NT2/D1 (cell line): Measurements from ENCODE around the gene CORIN.

Experiments
- SUZ12 ChIP-seq: IDR thresholded peaks from 2 replicates; pipeline ENCODE4 v1.6.1; 2011; ENCODE audit not compliant: insufficient read length, insufficient read depth; ENCODE audit errors: extremely low read depth
- YY1 ChIP-seq: IDR thresholded peaks from 2 replicates; pipeline ENCODE4 v1.6.1; 2011; ENCODE audit not compliant: insufficient read length, insufficient read depth
- ZNF274 ChIP-seq: IDR thresholded peaks from 2 replicates; pipeline ENCODE4 v1.6.1; 2011; ENCODE audit warnings: mild to moderate bottlenecking, low read depth, low read length

DNA sequence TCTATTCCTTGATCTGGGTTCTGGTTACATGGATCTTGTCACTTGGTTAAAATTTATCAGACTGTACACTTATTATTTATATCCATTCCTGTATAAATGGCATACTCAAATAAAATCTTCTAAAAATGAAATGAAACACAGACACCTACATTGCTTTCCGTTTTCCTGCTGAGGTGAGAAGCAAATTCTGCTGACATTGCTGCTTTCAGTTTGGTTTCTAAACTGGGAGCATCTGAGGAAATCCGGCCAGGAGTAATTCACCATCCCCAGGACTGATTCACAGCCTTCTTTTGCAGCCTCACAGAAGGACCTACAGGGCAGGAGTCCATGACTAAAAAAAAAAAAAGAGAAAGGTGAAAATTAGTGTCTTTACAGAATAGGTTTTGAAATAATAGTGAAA lies 93.6 kb downstream of the CORIN start:
- no peak for TF ChIP-seq YY1
- TF ChIP-seq ZNF274: no peak
- no peak for TF ChIP-seq SUZ12
